Fibroblast of mammary gland (primary cell): ENCODE data around the gene DCST1.
"Not testable (repeated sequence)": the region's sequence is repeated elsewhere in the genome, so short reads cannot be mapped to it uniquely, and the experiment has no call there.

ENCODE experiments used
- DNase-seq: peaks from one replicate; pipeline ENCODE4 v3.0.0-alpha.2; 2010; ENCODE audit warnings: low read depth
- H3K4me3 ChIP-seq: 2 replicates; pipeline ENCODE4 v1.5.1; 2011; ENCODE audit warnings: low read depth, mild to moderate bottlenecking, low read length, moderate library complexity; ENCODE audit not compliant: control insufficient read depth
- CTCF ChIP-seq: conservative IDR thresholded peaks from 2 replicates; pipeline ENCODE4 v1.5.1; 2011; ENCODE audit warnings: low read depth, low read length, inconsistent platforms; ENCODE audit not compliant: control insufficient read depth, insufficient read depth

Gene DCST1

GRCh38 chr1:155033524-155033923, at the start of gene DCST1, which contains the start of gene DCST2:
Gene DCST1 (plus strand): TSS chr1:155033824. CDS start chr1:155034037, 213 bp downstream.
Gene DCST2 (minus strand): TSS chr1:155033781. CDS start chr1:155033701, 80 bp downstream.
- TF ChIP-seq CTCF, result no peak
- no peak for DNase-seq
- H3K4me3 ChIP-seq, result no peak within 1 kb of the TSS

DNA sequence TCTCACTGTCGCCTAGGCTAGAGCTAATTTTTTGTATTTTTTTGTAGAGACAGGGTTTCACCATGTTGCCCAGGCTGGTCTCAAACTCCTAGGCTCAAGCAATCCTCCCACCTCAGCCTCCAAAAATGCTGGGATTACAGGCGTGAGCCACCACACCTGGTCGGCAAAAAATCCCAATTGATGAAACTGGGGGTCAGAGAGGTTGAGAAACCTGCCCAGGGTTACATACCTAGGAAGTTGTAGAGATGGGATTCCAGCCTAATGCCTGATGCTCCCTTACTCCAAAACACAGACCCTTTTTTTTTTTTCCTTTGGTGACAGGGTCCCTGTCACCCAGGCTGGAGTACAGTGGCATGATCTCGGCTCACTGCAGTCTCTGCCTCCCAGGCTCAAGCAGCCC, 46.9 kb upstream of the DCST1 start:
- DNase-seq, H3K4me3 ChIP-seq: not testable (repeated sequence)

- no peak overlapping the region for H3K4me3 ChIP-seq
- TF ChIP-seq CTCF, result no peak
- peak; percentile 73 for DNase-seq
Observed at GRCh38 chr1:154987326-154987725, 46.3 kb upstream of the DCST1 start.

DNA sequence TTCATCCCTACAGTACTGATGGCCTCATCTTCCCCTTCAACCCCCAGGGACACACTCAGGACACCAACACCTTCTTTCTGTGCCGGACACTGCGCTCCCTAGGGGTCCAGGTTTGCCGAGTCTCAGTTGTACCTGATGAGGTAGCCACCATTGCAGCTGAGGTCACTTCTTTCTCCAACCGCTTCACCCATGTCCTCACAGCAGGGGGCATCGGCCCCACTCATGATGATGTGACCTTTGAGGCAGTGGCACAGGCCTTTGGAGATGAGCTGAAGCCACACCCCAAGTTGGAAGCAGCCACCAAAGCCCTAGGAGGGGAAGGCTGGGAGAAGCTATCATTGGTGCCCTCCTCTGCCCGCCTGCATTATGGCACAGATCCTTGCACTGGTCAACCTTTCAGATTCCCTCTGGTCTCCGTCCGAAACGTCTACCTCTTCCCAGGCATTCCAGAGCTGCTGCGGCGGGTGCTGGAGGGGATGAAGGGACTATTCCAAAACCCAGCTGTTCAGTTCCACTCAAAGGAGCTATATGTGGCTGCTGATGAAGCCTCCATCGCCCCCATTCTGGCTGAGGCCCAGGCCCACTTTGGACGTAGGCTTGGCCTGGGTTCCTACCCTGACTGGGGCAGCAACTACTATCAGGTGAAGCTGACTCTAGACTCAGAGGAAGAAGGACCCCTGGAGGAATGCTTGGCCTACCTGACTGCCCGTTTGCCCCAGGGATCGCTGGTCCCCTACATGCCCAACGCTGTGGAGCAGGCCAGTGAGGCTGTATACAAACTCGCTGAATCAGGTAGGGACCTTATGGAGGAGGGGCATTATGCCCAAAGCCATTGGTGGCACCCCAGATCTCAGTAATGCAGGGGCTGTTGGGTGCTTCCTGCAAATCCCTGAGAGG, 45.3 kb upstream of the DCST1 start:
- no peak overlapping the region for H3K4me3 ChIP-seq
- TF ChIP-seq CTCF, result no peak
- DNase-seq, result no peak

DNA sequence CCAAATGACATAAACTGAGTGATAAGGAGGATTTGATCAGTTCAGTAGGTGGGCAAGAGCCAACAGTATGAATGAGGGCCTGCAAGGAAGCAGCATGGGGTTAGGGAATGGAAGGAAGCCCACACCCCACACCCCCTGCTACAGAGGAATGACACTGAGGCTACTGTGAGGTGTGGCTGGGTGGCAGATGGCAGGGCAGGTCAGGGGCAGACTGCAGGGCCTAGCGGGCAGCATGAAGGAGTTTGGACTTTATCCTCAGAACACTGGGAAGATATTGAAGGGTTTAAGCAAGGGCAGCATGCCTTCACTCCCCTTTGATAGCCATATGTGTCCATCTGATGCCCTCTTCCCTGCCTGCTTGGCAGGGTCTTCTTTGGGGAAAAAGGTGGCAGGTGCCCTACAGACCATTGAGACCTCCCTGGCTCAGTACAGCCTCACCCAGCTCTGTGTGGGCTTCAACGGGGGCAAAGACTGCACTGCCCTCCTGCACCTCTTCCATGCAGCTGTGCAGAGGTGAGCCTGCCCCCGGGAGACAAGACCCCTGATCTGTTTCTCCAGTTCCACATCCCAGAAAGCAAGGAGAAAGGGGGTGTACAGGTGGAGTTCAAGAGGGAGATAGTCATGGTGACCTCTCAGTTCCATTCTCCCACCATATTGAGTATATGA, 44.3 kb upstream of the DCST1 start:
- TF ChIP-seq CTCF, result no peak
- no peak for DNase-seq

DNA sequence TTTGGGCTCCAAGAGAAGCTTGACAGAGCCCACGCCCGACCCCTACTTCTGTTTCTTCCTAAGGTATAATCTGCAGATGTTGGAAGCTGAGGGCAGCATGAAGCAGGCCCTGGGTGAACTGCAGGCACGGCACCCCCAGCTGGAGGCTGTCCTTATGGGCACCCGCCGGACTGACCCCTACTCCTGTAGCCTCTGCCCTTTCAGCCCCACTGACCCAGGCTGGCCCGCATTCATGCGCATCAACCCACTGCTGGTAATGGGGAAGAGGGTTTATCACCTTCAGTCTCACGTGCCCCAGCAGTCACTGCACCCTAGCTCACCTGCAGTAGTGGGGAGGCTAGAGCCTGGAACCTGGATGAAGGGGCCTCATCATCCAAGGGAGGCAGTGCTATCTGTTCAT, 43.3 kb upstream of the DCST1 start:
- DNase-seq, result no peak
- H3K4me3 ChIP-seq, result no peak overlapping the region
- TF ChIP-seq CTCF, result no peak

More for the DNA sequence above, 44.3 kb upstream of the DCST1 start:
- no peak overlapping the region for H3K4me3 ChIP-seq
